ENCODE data around the gene FOXD2.

Gene FOXD2

GRCh38 chr1:47437447-47438164, at the start of gene FOXD2:
TSS of gene FOXD2 (plus strand) at chr1:47438044. CDS start at chr1:47438136, 92 bp downstream.
- peak; percentile 72 to 79 for DNase-seq

- peak; percentile 45 to 52 for DNase-seq
Observed at GRCh38 chr1:47388891-47389238, 49.0 kb upstream of the FOXD2 start.

- DNase-seq, result no peak
Observed at GRCh38 chr1:47389731-47390130, 48.1 kb upstream of the FOXD2 start.

- DNase-seq, result no peak
Observed at GRCh38 chr1:47390843-47391242, 47.0 kb upstream of the FOXD2 start.

GRCh38 chr1:47393141-47393540, 44.7 kb upstream of the FOXD2 start:
- no peak for DNase-seq

GRCh38 chr1:47395433-47395832, 42.4 kb upstream of the FOXD2 start:
- DNase-seq, result no peak

GRCh38 chr1:47396671-47397196, 41.1 kb upstream of the FOXD2 start:
- no peak for DNase-seq

- no peak for DNase-seq
Observed at GRCh38 chr1:47399138-47399845, 38.6 kb upstream of the FOXD2 start.

GRCh38 chr1:47399846-47400155, 38.0 kb upstream of the FOXD2 start:
- no peak for DNase-seq

GRCh38 chr1:47401761-47402160, 36.1 kb upstream of the FOXD2 start:
- no peak for DNase-seq

- no peak for DNase-seq
Observed at GRCh38 chr1:47402591-47402990, 35.3 kb upstream of the FOXD2 start.

GRCh38 chr1:47403321-47403910, 34.4 kb upstream of the FOXD2 start:
- no peak for DNase-seq

- no peak for DNase-seq
Observed at GRCh38 chr1:47405697-47406096, 32.1 kb upstream of the FOXD2 start.

- DNase-seq, result no peak
Observed at GRCh38 chr1:47406966-47407365, 30.9 kb upstream of the FOXD2 start.

- no peak for DNase-seq
Observed at GRCh38 chr1:47407481-47407880, 30.4 kb upstream of the FOXD2 start.

GRCh38 chr1:47409311-47410067, 28.4 kb upstream of the FOXD2 start:
- DNase-seq, result no peak

- no peak for DNase-seq
Observed at GRCh38 chr1:47410068-47410455, 27.8 kb upstream of the FOXD2 start.

GRCh38 chr1:47411436-47411835, 26.4 kb upstream of the FOXD2 start:
- no peak for DNase-seq

GRCh38 chr1:47412437-47412836, 25.4 kb upstream of the FOXD2 start:
- no peak for DNase-seq

GRCh38 chr1:47415728-47416318, 22.0 kb upstream of the FOXD2 start, which contains the start of gene FOXE3:
TSS of gene FOXE3 (plus strand) at chr1:47416285. CDS start at chr1:47416316, 31 bp downstream.
- DNase-seq, result no peak

GRCh38 chr1:47416319-47417169, 21.3 kb upstream of the FOXD2 start:
- no peak for DNase-seq
